GOT3 (cell line): ENCODE measurements around the gene LEO1.
A peak's percentile ranks its signal among the peaks of the same experiment; 100 is the strongest.

Source experiments
- DNase-seq: peaks from one replicate; lab custom pipeline; 2025; ENCODE audit warnings: mixed read lengths; lab: John Stamatoyannopoulos, UW

Gene LEO1

GRCh38 chr15:51971375-51972133 lies at the start of gene LEO1:
Gene LEO1 (minus strand): TSS chr15:51971778. CDS start chr15:51971745, 33 bp downstream.
- DNase-seq = peak; percentile 61

GRCh38 chr15:52021128-52021671 lies 49.6 kb upstream of the LEO1 start:
- DNase-seq = no peak

- DNase-seq = no peak
These were observed 48.9 kb upstream of the LEO1 start for GRCh38 chr15:52020221-52021085.

DNA sequence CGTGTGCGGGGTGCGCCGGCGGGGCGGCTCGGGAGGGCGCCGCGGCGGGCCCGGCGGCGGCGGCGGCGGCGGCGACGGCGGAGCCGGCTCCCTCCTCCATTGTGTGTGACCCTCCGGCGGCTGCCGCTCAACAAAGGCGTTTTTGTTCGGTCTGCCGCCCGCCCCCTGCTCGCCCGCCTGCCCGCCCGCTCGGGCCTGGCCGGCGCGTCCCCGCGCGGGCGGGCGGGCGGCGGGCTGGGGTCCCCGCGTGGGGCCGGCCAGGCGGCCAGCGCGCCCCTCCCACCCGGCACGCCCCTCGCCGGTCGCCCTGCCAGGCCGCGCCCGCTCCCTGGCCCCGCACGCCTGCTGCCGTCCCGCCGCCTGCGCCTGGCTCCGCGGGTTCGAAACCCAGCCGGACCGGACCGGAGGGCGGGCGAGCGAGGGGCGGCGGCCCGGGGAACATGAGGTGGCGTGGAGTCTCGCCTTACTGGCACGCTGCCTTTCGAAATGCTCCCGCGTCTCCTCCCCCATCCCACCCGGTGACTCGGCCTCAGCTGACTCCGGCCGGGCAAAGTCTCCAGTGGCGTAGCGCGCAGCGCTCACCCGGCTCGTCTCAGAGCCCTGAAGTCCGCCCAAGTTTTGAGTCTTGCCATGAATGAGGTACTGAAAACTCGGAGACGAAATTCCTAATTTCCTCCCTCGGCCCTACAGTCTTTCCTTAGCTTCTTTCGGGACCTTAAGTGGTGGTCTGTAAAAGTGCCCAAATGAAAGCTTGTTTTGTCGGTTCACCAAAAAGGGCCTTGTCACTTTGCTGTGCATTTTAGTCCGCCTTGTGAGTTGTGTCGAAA lies 48.0 kb upstream of the LEO1 start:
- peak; percentile 62 for DNase-seq

- DNase-seq = peak; percentile 82
These were observed 47.3 kb upstream of the LEO1 start, which contains the start of gene MAPK6 for GRCh38 chr15:52018693-52019393. Gene MAPK6 (plus strand): TSS chr15:52019219. CDS start chr15:52046461, 27,242 bp downstream.

- no peak for DNase-seq
These were observed 46.7 kb upstream of the LEO1 start for GRCh38 chr15:52018244-52018643.

DNA sequence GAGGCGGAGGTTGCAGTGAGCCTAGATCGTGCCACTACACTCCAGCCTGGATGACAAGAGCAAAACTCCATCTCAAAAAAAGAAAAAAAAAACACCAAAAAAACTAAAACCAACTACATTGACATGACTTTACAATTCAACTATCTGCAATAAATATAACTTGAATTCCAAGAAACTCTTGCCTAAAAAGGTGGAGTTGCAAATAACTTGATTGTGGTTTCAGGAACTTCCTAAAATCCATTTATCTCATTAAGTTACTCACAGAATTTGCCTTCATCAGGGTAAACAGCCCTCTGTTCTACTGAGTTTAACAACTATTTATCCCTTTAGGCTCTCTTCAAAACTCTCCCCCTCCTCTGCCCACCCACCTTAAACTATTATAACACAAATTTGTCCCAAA lies 44.7 kb upstream of the LEO1 start:
- DNase-seq = no peak

GRCh38 chr15:52014616-52015015 lies 43.0 kb upstream of the LEO1 start:
- no peak for DNase-seq

DNA sequence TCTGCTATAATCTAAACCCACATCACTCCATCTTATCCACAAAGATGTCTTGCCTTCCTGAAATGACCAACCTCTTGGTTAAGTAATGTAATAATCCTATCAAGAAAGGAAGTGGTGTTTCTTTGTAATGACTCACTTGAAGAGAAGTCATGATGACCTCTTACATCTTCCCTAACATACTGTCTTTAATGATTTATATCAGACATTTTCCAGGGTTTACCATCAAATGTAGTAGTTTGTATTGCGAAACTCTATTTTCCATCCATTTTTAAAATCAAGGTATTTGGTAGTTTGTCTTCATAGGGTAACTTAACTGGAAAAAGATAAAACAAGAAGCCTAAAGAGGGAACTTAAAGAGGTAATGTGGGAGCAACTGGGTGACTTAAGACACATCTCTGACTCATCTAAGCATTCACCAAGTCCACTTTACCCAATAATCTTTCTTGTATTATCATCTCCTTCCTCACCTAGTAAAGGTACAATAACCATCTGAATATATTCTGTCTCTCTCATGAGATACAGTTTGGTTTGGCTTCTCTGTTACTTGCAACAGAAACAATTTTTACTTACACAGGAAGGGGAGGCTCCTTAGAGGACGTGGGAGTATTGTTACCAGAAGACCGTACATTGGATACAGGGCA lies 41.7 kb upstream of the LEO1 start:
- no peak for DNase-seq

DNA sequence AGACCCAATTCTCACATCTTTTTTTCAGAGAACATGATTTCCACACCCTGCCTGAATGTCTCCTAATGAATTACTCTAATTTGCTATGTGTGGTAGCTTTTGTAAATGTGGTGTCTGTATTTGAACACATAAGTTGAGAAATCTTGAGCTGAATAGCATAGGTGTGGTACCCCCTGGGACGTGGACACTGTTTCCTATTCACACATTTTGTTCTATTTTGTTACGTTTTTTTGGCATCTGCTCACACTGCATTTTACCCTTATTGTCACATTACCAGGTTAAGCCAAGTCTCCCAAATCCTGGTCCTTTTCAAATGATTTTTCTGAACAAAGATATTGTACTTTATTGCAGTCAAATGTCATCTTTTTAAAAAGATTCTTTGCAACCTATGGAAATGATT lies 40.6 kb upstream of the LEO1 start:
- no peak for DNase-seq

DNA sequence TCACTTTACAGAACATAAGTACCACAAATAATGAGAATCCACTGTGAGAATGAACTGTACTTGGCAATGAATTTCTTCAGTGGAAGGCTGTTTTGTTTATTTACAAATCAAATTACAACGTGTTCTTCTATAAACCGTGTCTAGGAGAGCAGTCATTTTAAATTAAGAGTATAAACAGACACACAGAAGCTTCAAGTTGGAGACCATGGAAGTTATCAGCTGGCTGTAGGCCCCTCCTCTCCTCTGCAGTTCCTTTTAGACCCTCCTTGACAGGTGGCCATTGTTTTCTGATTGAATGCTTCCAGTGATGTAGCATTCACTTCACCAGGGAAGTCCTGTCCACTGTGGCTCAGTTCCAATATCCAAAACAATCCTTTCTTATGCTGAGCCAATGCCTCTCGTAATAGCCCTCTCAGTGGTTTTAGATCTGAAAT lies 40.1 kb upstream of the LEO1 start:
- no peak for DNase-seq

- DNase-seq = peak; percentile 11
These were observed 39.3 kb upstream of the LEO1 start for GRCh38 chr15:52010633-52011595.

DNA sequence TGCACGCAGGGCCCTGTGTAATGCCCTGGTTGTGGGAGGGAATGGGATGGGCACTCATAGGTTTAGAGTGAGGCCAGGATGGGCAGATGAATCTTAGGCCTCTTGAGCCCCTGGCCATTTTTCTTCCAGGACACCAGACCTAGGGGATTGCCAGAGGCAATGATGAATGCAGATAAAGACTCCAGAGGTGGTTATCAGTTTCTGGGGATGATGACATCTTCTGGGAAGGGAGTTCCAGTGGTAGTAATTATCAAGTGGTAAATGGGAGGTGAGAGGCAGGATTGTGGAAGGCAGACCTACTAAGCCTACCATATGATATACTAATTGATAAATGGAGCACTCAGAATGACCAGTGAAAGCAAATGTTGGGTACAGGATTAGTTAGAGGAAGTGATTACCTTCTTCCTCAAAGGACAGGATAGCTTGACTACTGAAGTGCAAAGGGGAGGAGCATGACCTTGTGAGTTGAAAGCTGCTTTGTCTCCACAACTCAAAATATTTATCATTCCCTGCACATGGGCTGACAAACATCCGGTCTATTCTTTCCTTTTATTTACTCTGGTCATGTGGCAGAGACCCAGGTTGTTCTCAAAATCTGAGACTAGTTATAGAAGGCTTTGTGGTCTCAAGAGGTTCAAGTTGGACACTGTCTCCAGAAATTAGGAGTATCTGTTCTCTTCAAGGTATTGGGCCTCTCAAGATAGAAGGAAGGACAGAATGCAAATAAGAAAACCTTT lies 37.3 kb upstream of the LEO1 start:
- no peak for DNase-seq

DNA sequence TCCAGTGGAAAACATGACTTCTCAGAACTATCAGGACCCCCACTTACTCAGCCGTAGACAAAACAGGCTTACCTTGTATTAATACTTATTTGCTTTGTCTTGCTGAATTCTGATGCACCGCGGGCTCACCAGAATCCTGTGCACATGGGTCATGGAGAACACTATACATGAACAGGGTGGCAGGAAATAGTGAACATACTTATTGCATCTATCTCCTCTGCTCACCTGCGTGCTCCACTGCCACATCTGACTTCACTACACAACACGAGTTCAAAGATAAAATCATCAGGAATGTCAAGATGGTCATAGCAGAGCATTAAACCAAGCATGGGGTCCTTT lies 36.8 kb upstream of the LEO1 start:
- no peak for DNase-seq

DNA sequence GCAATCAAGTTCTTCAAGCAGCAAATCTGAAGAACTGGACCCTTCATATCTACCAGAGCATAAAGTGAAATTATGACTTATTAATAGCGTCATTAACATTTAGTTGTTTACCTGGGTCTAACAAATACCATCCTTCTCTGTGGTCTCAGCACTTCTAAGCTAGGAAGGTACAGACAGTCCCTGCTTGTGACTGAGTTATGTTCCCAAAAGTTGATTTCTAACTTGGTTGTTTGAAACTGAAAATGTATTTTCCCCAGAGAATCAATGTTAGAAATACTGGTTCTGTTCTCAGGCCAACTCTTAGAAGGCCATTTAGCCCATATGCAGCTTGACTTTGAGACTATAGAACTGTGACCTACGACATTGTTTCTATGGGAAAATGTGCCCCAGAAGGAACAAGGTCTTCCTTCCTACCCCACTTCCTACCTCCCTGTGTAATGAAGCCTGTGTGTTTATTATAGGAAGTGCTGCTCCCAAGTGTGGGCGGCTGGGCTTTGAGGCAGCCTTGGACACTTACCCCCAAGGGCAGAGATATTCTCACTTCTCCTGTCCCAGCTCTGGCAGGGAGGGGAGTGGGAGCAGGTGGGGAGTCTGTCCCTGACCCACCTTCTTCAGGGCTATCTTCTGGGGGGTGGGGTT lies 35.2 kb upstream of the LEO1 start:
- no peak for DNase-seq

GRCh38 chr15:52005748-52006701 lies 34.4 kb upstream of the LEO1 start:
- no peak for DNase-seq

DNA sequence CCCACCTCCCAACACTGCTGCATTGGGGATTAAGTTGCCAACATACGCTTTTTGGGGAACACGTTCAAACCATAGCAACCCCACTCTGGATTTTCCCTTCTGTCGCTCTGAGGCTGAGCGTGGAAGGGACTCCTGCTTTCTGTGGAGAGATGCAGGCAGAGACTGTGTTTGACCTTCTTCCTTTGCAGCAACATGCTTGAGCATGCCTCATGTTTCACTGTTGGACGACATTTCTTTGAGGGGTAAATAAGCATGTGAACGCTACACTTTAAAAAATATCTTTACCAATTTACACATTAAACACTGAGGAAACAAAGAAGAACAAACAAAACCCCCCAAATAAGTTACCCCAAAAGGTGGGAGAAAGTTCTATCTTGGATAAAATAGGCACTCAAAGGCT lies 33.2 kb upstream of the LEO1 start:
- DNase-seq = no peak
